ENCODE measurements around the gene COL17A1. TPM values are rescaled to one million over a fixed set of nuclear protein-coding genes. Genes with fewer than 3 reads are reported as not detected.

Gene COL17A1
- total RNA-seq, 1 experiment from 2014 or later: 1.2 TPM

GRCh38 chr10:104022026-104022425 lies 63.7 kb downstream of the COL17A1 start:
- Histone ChIP-seq H3K4me2 (ENCODE audit: low read length) (no peak overlapping the region), H3K27ac (ENCODE audit: low read length) (no peak overlapping the region), H3K9ac (ENCODE audit: low read length) (no peak overlapping the region), H2AFZ (ENCODE audit: low read length) (no peak overlapping the region), H3F3A (ENCODE audit: low read length, unreplicated experiment) (no peaks in the 10 kb centered on the region), H4K20me1 (ENCODE audit: low read length) (no peaks in the 10 kb centered on the region), H3K79me2 (ENCODE audit: low read length) (no peaks in the 10 kb centered on the region), H3K9me3 (ENCODE audit: low read length) (no peaks in the 10 kb centered on the region), H3K27me3 (ENCODE audit: low read length) (no peaks in the 10 kb centered on the region), H3K36me3 (ENCODE audit: low read depth, low read length) (peaks cover 45% of the 10 kb centered on the region), H3K4me3 (ENCODE audit: low read length) (no peak overlapping the region), H3K9me2 (replicated peaks; ENCODE audit: low read length) (no peaks in the 10 kb centered on the region), H3K4me1 (ENCODE audit: insufficient read depth, low read length) (peaks cover 19% of the 10 kb centered on the region)
- ChIA-PET CTCF (no interaction called here), POLR2A (ENCODE audit: unreplicated experiment) (interaction anchor here (0.6 kb wide), 1 partner anchor 134 kb away, joined by 3 read pairs; no protein-coding TSS in a partner anchor)
- ATAC-seq: no peak
- no peak for TF ChIP-seq EZH2 (IDR thresholded peaks at IDR 0.05; ENCODE audit: low read length, unreplicated experiment)
- no peak for TF ChIP-seq CTCF (conservative IDR thresholded peaks at IDR 0.05; ENCODE audit: low read depth, low read length)
- TF ChIP-seq EZH2phosphoT487 (IDR thresholded peaks at IDR 0.05; ENCODE audit: borderline replicate concordance, low read length): no peak
- no peak for DNase-seq
- intact Hi-C loops (cut with micrococcal nuclease): loop anchor here (5.0 kb wide), 1 partner anchor 50 kb away; no protein-coding TSS in a partner anchor
- BruUV-seq (replicated peaks): no TSS peak

GRCh38 chr10:104021246-104021645 lies 64.4 kb downstream of the COL17A1 start:
- no peaks in the 10 kb centered on the region for H3K27me3 ChIP-seq (ENCODE audit: low read length)
- H3K9me2 ChIP-seq (replicated peaks; ENCODE audit: low read length): no peaks in the 10 kb centered on the region
- H2AFZ ChIP-seq (ENCODE audit: low read length): no peak overlapping the region
- no peaks in the 10 kb centered on the region for H3K9me3 ChIP-seq (ENCODE audit: low read length)
- no peaks in the 10 kb centered on the region for H3K79me2 ChIP-seq (ENCODE audit: low read length)
- POLR2A ChIA-PET (ENCODE audit: unreplicated experiment): interaction anchor here (0.6 to 1.0 kb wide), 3 partner anchors 100 to 131 kb away, joined by 3 read pairs; partner anchors contain the start of gene SFR1
- 0 out of 2 replicates have a peak overlapping the region, but pooled peaks have one; percentile 10 for H3K27ac ChIP-seq (ENCODE audit: low read length)
- H3K4me3 ChIP-seq (ENCODE audit: low read length): no peak overlapping the region
- H3K9ac ChIP-seq (ENCODE audit: low read length): no peak overlapping the region
- TF ChIP-seq CTCF (conservative IDR thresholded peaks at IDR 0.05; ENCODE audit: low read depth, low read length): no peak
- TF ChIP-seq EZH2 (IDR thresholded peaks at IDR 0.05; ENCODE audit: low read length, unreplicated experiment): no peak
- no peak for TF ChIP-seq EZH2phosphoT487 (IDR thresholded peaks at IDR 0.05; ENCODE audit: borderline replicate concordance, low read length)
- H3K36me3 ChIP-seq (ENCODE audit: low read depth, low read length): peaks cover 45% of the 10 kb centered on the region
- H3F3A ChIP-seq (ENCODE audit: low read length, unreplicated experiment): no peaks in the 10 kb centered on the region
- intact Hi-C loops (cut with micrococcal nuclease): loop anchor here (1.0 to 5.0 kb wide), 2 partner anchors 49 to 133 kb away; no protein-coding TSS in a partner anchor
- DNase-seq (peak; percentile 37), ATAC-seq (peak; percentile 63)
- CTCF ChIA-PET: interaction anchor here (0.8 kb wide), 1 partner anchor 12 kb away, joined by 4 read pairs; no protein-coding TSS in a partner anchor
- BruUV-seq (replicated peaks): no TSS peak
- H4K20me1 ChIP-seq (ENCODE audit: low read length): no peaks in the 10 kb centered on the region
- peaks cover 22% of the 10 kb centered on the region for H3K4me1 ChIP-seq (ENCODE audit: insufficient read depth, low read length)
- H3K4me2 ChIP-seq (ENCODE audit: low read length): no peak overlapping the region

GRCh38 chr10:104020020-104020419 lies 65.7 kb downstream of the COL17A1 start:
- POLR2A ChIA-PET (ENCODE audit: unreplicated experiment): no interaction called here
- Histone ChIP-seq H3K4me1 (ENCODE audit: insufficient read depth, low read length) (peaks cover 22% of the 10 kb centered on the region), H3K27me3 (ENCODE audit: low read length) (no peaks in the 10 kb centered on the region), H4K20me1 (ENCODE audit: low read length) (no peaks in the 10 kb centered on the region), H3K4me3 (ENCODE audit: low read length) (no peak overlapping the region), H3F3A (ENCODE audit: low read length, unreplicated experiment) (no peaks in the 10 kb centered on the region), H3K36me3 (ENCODE audit: low read depth, low read length) (peaks cover 36% of the 10 kb centered on the region; the same call in 1 of the 2 replicates), H3K9ac (ENCODE audit: low read length) (no peak overlapping the region), H3K9me3 (ENCODE audit: low read length) (no peaks in the 10 kb centered on the region), H2AFZ (ENCODE audit: low read length) (no peak overlapping the region), H3K79me2 (ENCODE audit: low read length) (no peaks in the 10 kb centered on the region), H3K27ac (ENCODE audit: low read length) (no peak overlapping the region), H3K9me2 (replicated peaks; ENCODE audit: low read length) (no peaks in the 10 kb centered on the region), H3K4me2 (ENCODE audit: low read length) (no peak overlapping the region)
- DNase-seq (no peak), ATAC-seq (no peak)
- no TSS peak for BruUV-seq (replicated peaks)
- intact Hi-C loops (cut with micrococcal nuclease): loop anchor here (5.0 kb wide), 1 partner anchor 48 kb away; no protein-coding TSS in a partner anchor
- CTCF ChIA-PET: no interaction called here
- TF ChIP-seq EZH2 (IDR thresholded peaks at IDR 0.05; ENCODE audit: low read length, unreplicated experiment) (no peak), EZH2phosphoT487 (IDR thresholded peaks at IDR 0.05; ENCODE audit: borderline replicate concordance, low read length) (no peak), CTCF (conservative IDR thresholded peaks at IDR 0.05; ENCODE audit: low read depth, low read length) (no peak)
